Neural cell (in vitro differentiated cells): ENCODE data around the gene GDF11.

Source experiments
- CTCF ChIP-seq: fragments of 450-650 bp; IDR thresholded peaks from 2 replicates; pipeline ENCODE4 v1.5.1; 2014; ENCODE audit warnings: antibody characterized with exemption, mild to moderate bottlenecking, moderate library complexity; ENCODE audit not compliant: poor library complexity, severe bottlenecking
- POLR2AphosphoS5 ChIP-seq: IDR thresholded peaks from 2 replicates; pipeline ENCODE4 v1.6.1; 2012
- TAF1 ChIP-seq: IDR thresholded peaks from 2 replicates; pipeline ENCODE4 v1.6.1; 2012; ENCODE audit warnings: low read depth

- TF ChIP-seq TAF1 (no peak), CTCF (no peak), POLR2AphosphoS5 (no peak)
These were observed 14.8 kb downstream of the GDF11 start for GRCh38 chr12:55757701-55758100.
